GM18505 (cell line): Measurements from ENCODE around the gene GAN.

Source experiments
- ATAC-seq: cut with Tn5 transposase; IDR thresholded peaks from one replicate; pipeline ENCODE4 v1.9.1; 2021; ENCODE audit not compliant: unreplicated experiment
- POLR2A ChIP-seq: IDR thresholded peaks from 4 replicates; pipeline ENCODE4 v1.6.1; 2011; ENCODE audit warnings: borderline replicate concordance; ENCODE audit not compliant: insufficient read depth, insufficient read length; ENCODE audit errors: extremely low read depth

Gene GAN

DNA sequence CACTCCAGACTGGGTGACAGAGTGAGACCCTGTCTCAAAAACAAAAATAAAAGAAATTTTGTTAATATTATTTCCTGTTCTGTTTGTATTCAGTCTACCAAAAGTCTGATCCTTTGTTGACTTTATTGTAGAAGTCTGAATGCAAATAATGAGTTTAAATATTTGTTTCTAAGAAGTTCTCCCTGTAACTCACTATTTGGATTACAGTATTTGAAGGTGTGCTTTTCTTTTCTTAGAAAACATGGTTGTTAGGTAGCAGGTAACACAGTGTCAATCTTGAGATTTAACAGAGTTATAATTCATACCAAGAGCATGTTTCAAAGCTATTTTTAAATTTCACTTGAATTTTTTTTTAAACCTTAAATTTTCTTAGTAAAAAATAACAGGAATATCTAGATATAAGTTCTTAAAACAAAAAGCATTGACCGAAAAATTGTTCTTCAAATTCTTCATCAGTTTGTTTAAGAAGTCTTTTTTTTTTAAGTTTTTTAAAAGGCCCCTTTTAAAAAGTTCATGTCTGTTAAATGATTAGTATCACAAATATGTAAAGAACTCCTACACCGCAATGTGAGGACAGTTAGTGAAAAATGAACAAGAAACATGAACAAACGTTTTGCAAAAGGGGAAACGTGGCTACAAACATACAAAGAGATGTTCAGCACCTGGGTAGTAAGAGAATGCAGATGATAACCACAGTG is 35.0 kb downstream of the GAN start:
- ATAC-seq: no peak
- no peak for TF ChIP-seq POLR2A

DNA sequence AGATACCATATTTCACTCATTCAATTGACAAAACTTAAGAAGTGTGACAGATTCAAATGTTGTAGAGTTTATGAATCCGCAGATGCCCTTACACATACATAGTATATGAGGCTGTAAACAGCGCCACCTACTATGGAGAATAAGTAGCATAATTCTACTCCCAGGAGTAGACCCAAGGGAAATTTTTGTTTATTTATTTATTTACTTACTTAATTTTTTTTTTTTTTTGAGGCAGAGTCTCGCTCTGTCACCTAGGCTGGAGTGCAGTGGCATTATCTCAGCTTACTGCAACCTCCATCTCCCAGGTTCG is 35.5 kb downstream of the GAN start:
- ATAC-seq: no peak
- no peak for TF ChIP-seq POLR2A

DNA sequence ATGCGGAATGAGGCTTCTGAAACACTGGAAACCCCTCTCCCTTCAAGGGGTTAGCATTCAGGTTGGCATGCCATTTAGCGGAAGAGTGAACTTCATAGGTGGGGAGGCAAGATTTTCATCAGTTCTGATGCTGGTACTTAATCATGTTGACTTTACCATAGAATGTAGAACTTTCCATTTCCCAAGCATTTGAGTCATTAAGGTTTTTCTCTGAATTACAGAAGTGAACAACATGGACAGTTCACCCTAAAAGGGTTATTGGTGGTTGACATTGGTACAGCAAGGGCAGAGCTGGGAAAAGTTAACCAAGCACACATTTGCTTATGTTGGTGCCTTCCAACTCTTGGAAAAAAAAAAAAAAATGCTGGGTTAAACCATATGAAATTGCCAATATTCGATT is 39.1 kb downstream of the GAN start:
- no peak for TF ChIP-seq POLR2A

DNA sequence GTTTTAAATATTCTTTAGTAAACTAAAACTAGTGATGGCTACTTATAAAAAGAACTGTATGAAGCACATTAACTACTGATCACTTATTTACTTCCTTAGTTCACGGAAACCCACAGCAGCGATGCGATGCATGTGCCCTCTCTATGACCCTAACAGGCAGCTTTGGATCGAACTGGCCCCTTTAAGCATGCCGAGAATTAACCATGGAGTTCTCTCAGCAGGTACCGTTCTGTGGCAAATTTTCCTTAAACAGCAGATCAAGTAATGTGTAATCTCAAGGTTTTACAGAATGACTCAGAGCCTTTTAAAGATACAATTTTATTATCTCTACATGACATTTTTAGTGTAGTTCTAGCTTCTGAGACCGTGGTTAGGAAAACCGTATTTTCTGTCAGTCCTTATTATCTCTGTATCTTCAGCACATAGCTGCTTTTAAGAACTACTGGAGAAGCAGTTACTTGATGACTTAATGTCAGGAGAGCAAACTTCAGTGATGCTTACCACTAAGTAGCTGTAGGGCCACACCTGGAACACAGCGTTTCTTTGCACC is 43.0 kb downstream of the GAN start:
- ATAC-seq: no peak
- TF ChIP-seq POLR2A: no peak

More for the DNA sequence above, 39.1 kb downstream of the GAN start:
- ATAC-seq: no peak

DNA sequence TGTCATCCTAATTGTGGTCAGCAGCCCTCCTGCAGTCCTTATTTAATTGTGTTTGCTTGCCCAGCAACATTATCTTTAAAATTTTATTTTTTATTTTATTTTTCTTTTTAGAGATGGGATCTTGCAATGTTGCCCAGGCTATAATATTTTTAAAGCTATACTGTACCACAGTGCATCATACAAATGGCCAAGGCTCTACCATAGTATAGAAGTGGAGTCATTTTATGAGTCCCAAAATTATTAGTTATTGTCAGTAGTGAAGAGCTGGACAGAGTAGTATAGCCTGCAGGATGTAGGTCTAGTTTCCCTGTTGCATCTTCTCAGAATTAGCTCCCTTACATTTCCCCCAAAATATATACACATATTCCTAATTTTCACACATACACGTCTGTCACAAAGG is 44.1 kb downstream of the GAN start:
- no peak for ATAC-seq
- no peak for TF ChIP-seq POLR2A

DNA sequence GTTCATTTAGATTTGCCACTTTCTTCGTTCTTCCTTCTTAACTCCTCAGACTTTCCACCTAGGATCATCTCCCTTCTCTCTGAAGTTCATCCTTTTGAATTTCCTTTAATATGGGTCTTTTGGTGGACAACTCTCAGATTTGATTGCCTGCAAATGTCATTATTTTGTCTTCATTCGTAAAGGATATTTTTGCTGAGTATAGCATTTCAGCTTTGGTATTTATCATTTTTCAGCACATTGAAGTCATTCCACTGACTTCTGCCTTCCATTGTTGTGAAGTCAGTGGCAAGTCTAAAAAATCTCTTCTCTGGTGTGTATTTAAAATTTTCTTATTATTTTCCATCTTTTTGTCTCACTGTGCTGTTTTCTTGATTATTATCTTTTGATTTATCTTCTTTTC is 45.4 kb downstream of the GAN start:
- TF ChIP-seq POLR2A: no peak
- ATAC-seq: no peak

DNA sequence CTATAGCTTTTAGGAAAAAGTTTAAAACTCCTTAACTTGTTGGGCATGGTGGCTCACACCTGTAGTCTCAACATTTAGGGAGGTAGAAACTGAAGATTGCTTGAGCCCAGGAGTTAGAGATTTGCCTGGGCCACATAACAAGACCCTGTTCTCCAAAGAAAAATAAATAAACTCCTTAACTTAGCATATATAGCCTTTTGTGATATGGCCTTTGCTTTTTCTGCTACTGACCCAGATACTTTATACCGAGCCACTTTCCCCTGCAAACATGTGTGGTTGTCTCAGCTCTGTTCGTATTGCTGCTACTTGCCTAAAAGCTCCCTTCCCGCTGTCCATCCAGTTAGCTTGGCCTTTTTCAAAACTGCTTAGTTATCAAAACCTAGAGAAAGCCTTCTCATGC is 51.0 kb downstream of the GAN start:
- TF ChIP-seq POLR2A: no peak
- ATAC-seq: no peak

DNA sequence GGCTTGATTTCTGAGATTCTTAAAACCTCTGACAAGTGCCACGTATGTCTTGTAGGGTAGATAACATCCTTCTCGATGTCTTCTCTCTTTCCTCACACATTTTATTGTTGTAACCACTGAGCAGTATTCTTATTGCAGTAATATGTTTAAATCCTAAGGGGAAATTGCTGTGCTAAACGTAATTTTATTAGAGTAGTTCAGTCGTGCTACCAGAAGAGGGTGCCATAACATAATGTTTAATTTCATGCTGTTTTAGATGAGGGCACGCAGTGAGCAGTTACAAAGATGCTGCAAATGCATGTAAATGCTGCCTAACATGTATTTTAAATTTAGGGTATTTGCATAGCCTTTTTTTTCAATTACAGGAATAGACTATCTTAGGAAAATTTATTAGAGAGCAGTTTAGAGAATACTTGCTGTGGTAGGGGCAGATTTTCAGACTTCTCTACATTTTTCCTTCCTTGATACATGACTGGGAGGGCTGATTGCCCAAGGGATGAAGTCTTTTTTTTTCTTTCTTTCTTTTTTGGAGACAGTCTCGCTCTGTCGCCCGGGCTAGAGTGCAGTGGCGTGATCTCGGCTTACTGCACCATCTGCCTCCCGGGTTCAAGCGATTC is 51.7 kb downstream of the GAN start:
- no peak for TF ChIP-seq POLR2A
- ATAC-seq: no peak

DNA sequence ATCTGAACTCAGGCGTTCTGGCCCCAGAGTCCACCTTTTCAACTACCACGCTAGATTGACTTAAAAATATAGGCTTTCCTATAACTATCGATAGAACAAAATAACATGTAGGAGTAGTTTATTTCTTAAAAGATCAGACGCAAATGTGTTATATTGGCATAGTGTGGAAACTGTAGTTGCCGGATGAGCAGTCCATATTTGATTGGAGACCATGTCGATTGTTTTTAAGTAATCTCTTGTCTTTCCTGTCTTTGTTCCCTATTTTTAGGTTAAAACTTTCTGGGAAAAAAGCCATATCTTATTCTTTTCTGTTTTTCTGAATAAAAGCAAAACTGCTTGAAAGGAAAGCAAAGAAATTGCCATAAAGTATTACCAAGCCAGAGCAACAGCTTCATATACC is 53.1 kb downstream of the GAN start:
- ATAC-seq: no peak
- no peak for TF ChIP-seq POLR2A

DNA sequence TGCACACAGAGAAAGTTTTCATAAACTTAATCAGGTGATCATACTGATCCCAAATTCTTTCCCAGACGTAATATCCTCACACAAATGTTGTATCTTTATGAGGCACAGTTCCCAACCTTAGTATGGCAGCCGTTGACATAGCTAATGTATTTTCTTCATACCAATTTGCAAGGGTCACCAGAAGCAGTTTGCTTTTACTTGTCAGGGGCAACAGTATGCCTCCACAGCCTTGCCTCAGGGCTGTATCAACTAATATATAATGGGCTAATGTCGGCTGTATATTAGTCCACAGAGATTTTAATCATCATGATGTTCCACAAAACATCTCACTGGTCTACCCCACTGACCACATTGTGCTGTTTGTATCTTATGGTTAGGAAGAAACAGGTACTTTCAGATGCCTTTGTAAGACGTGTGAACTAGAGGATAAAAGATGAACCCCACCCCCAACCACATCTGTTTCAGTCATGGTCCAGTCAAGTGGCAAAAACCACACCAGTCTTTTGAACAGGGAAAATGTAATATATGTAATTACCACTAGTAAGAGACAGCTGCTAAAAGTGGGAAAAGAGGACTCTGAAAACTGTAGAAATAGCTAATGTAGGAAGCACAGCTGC is 55.2 kb downstream of the GAN start:
- TF ChIP-seq POLR2A: no peak

DNA sequence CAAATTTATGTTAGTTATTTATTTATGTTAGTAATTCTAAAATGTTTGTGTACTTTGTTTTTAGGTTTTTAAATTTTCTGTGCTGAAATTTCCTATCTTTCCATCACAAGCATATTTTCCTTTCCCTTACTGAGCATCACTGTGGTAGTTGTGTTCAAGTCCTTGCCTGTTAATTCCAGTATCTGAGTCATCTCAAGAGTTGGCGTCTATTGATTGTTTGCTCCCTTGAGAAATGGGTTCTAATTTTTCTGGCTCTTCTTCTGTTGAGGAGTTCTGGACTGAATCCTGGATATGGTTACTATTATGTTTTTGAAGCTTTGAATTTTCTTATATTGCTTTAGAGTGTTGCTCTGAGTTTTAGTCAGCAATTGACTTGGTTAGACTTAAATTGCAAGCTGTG is 56.3 kb downstream of the GAN start:
- TF ChIP-seq POLR2A: no peak
- ATAC-seq: no peak

More for the DNA sequence above, 55.2 kb downstream of the GAN start:
- no peak for ATAC-seq

DNA sequence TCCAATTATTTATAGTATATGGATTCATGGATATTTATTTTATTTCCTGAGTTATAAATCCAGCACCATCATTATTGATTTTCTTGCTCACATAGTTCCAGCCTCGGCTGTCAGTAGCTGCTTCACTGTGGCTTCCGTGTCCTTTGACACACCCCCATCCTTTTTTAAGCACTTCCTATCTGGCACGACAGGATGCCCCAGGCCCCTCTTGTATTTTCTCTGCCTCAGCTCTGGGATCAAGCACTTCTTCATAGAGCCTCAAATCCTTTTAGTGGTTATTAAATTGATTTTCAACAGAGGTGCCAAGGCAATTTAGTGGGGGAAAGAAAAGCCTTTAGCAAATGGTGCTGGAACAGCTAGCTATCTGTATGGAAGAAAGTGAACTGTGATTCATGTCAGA is 59.8 kb downstream of the GAN start:
- ATAC-seq: no peak
- TF ChIP-seq POLR2A: no peak

DNA sequence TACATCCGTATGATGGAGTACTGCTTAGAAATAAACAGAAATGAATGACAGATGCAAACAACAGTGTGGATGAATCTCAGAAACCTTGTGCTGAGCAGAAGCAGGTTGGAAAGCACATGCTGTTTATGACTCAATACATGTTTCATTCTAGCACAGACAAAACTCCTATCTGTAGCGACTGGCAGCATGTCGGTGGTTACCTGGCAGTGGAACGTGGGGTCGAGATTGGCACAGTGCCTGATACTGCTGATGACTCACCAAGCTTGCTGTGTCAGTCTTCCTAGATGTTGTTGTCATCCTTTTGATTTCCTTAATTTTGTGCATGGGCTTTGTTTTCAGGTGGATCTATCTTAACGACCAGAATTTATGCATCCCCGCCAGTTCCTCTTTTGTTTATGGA is 62.1 kb downstream of the GAN start:
- no peak for TF ChIP-seq POLR2A
- ATAC-seq: no peak

DNA sequence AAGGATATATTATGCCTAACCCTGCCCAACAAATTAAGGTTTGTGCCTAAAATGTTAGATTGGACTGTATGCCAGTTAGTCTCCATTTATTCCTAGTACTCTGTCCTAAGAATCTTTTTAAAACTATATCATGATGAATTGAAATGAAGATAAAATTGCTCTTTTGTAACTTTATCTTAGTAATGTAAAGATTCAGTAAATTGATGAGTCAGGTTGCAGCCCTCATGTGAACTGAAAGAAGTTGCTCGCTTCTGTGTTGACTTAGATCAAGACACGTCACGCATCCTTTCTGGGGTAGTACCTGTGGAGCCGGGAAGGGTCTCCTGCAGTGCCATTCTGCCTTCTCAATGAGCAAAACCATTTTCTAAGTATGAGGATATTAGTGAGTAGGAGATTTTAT is 63.3 kb downstream of the GAN start:
- ATAC-seq: no peak
- no peak for TF ChIP-seq POLR2A
